ENCODE measurements around the gene DNAH8. TPM values are rescaled to one million over a fixed set of nuclear protein-coding genes. Genes with fewer than 3 reads are reported as not detected.

DNAH8 gene
- total and polyA plus RNA-seq, 2 donors (not counting 3 experiments of a cell fraction or from before 2014, with no cell fraction given) = 0.29 to 0.61 TPM

DNA sequence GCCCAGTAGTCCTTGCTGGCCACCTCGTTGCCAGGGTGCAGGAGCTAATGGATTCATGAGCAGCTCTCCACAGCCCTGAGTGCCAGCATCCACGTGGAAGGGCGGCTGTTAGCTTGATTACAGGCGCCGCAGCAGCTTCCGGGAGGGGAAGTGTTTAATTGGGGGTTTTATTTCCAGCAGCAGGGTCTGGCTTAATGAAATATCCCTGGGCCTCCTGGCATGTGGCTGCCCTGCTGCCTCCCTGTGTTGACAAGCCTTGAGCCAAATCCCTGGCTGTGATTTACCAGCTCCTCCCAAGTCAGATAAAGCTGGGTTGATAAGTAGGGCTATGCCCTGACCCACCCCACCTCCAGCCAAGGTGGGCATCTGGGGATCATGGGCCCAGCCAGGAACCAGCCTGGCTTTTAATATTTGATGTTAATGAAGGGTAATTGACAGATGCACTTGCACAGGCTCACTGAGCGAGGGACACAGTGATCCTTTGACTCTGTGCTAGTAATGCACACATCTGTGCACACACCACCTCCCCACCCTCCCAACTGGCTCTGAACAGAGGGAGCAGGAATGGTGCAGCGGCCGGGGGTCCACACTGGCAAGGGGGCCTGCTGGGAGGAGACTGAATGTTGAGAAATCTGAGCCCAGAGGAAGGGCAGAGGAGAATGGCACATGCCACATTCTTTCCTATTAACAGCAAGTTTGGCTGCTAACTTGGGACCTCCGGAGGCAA, 347.1 kb downstream of the DNAH8 start:
- Histone ChIP-seq H3K79me2 (ENCODE audit: control insufficient read depth, insufficient read depth, low read length) (no peaks in the 10 kb centered on the region), H2AFZ (ENCODE audit: low read depth, low read length) (no peak overlapping the region), H3K9ac (replicated peaks; ENCODE audit: extremely low read depth, insufficient read depth, low read length) (no peak overlapping the region), H3K36me3 (ENCODE audit: control insufficient read depth in 2 of 2, extremely low read depth in 1 of 2, insufficient read depth in 2 of 2, low read length in 2 of 2) (no peaks in the 10 kb centered on the region), H3K9me1 (replicated peaks; ENCODE audit: control insufficient read depth, extremely low read depth, insufficient read depth, low read length) (no peaks in the 10 kb centered on the region), H3K27me3 (ENCODE audit: control insufficient read depth in 2 of 2, insufficient read depth in 2 of 2, low read length in 2 of 2) (peaks cover 0 to 4% of the 10 kb centered on the region in 2 experiments), H3K4me3 (replicated peaks in 1 of 3; ENCODE audit: insufficient read depth in 1 of 3, low read depth in 1 of 3, low read length in 3 of 3) (no peak overlapping the region), H3K9me3 (replicated peaks; ENCODE audit: control insufficient read depth, insufficient read depth, low read length) (no peaks in the 10 kb centered on the region), H4K20me1 (replicated peaks; ENCODE audit: control insufficient read depth, extremely low read depth, insufficient read depth, low read length) (no peaks in the 10 kb centered on the region), H3K4me1 (ENCODE audit: control insufficient read depth, extremely low read depth, insufficient read depth, low read length) (no peaks in the 10 kb centered on the region), H3K4me2 (ENCODE audit: insufficient read depth, low read length) (no peak overlapping the region), H3K27ac (ENCODE audit: insufficient read depth, low read depth, low read length) (no peak overlapping the region)
- TF ChIP-seq POLR2AphosphoS5 (IDR thresholded peaks at IDR 0.05; ENCODE audit: insufficient read depth, low read depth, low read length) (no peak), GATA2 (IDR thresholded peaks at IDR 0.05; ENCODE audit: insufficient read depth, insufficient read length, low read depth, low read length) (no peak), EZH2 (IDR thresholded peaks at IDR 0.05; ENCODE audit: borderline replicate concordance, low read depth, low read length, severe bottlenecking) (no peak), POLR2A (IDR thresholded peaks at IDR 0.05; ENCODE audit: low read depth, low read length) (no peak), JUN (IDR thresholded peaks at IDR 0.05; ENCODE audit: borderline replicate concordance, insufficient read depth, insufficient read length, low read depth) (no peak)
- TF ChIP-seq, protein P1, sequence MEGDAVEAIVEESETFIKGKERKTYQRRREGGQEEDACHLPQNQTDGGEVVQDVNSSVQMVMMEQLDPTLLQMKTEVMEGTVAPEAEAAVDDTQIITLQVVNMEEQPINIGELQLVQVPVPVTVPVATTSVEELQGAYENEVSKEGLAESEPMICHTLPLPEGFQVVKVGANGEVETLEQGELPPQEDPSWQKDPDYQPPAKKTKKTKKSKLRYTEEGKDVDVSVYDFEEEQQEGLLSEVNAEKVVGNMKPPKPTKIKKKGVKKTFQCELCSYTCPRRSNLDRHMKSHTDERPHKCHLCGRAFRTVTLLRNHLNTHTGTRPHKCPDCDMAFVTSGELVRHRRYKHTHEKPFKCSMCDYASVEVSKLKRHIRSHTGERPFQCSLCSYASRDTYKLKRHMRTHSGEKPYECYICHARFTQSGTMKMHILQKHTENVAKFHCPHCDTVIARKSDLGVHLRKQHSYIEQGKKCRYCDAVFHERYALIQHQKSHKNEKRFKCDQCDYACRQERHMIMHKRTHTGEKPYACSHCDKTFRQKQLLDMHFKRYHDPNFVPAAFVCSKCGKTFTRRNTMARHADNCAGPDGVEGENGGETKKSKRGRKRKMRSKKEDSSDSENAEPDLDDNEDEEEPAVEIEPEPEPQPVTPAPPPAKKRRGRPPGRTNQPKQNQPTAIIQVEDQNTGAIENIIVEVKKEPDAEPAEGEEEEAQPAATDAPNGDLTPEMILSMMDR (IDR thresholded peaks at IDR 0.05; ENCODE audit: extremely low read depth in 1 of 2, insufficient read depth in 1 of 2, low read depth in 1 of 2, low read length in 2 of 2) = no peak
- TF ChIP-seq, protein P2, sequence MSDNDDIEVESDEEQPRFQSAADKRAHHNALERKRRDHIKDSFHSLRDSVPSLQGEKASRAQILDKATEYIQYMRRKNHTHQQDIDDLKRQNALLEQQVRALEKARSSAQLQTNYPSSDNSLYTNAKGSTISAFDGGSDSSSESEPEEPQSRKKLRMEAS (IDR thresholded peaks at IDR 0.05; ENCODE audit: insufficient read depth, insufficient read length) = no peak
- dilution Hi-C loops (cut with MboI; ENCODE audit: extremely low pct_ligation_motif_present, low sequenced_read_pairs) (no loop called here), intact Hi-C loops (cut with micrococcal nuclease) (no loop called here)
- no peak for FAIRE-seq
- ChIA-PET POLR2A (no interaction called here), CTCF (interaction anchor here (2.0 kb wide), 1 partner anchor 11 kb away, joined by 6 read pairs; no protein-coding TSS in a partner anchor)
- DNase-seq (ENCODE audit: low read depth, low spot score) = no peak
- no TSS peak for BruUV-seq (replicated peaks)
